ENCODE results near the gene CNKSR1. TPM values are rescaled to one million over a fixed set of nuclear protein-coding genes. Genes with fewer than 3 reads are reported as not detected.
"Not testable (repeated sequence)": the region's sequence is repeated elsewhere in the genome, so short reads cannot be mapped to it uniquely, and the experiment has no call there.

CNKSR1 gene
- total and polyA plus RNA-seq, 2 of the 13 experiments (the other 11 are each of a cell fraction or from before 2014, with no cell fraction given): 3.4 to 8.9 TPM

DNA sequence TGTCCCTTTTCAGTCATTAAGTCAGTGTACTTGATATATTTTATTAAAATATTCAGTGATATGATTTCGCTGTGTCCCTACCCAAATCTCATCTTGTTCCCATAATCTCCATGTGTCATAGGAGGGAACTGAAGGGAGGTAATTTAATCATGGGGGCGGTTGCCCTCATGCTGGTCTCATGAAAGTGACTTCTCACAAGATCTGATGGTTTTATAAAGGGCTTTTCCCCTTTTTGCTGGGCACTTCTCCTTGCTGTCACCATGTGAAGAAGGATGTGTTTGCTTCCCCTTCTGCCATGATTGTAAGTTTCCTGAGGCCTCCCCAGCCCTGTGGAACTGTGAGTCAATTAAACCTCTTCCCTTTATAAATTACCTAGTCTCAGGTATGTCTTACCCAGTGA, 53.4 kb downstream of the CNKSR1 start:
- H3K27ac ChIP-seq (ENCODE audit: extremely low read length, insufficient read depth, low read length); H3K36me3 ChIP-seq (replicated peaks in 1 of 2; ENCODE audit: control insufficient read depth in 1 of 2, insufficient read depth in 2 of 2, low read length in 2 of 2); H3K4me3 ChIP-seq (replicated peaks in 1 of 3; ENCODE audit: insufficient read depth in 1 of 3, low read depth in 2 of 3, low read length in 3 of 3); H2AFZ ChIP-seq (ENCODE audit: low read length); intact Hi-C loops (cut with micrococcal nuclease; ENCODE audit: unreplicated experiment); H3K9me3 ChIP-seq (ENCODE audit: low read length); BruUV-seq (replicated peaks); in situ Hi-C loops (cut with HindIII; ENCODE audit: extremely low pct_ligation_motif_present, low pct_unique_long_range_greater_than_20kb); CTCF ChIA-PET (ENCODE audit: low intra/inter-chr PET ratio, low total read pairs); FAIRE-seq; DNase-seq (ENCODE audit: low spot score); H3K9ac ChIP-seq (ENCODE audit: insufficient read depth, low read depth, low read length); POLR2A ChIA-PET; H4K20me1 ChIP-seq (ENCODE audit: insufficient read depth, low read length); H3K27me3 ChIP-seq (ENCODE audit: control insufficient read depth in 1 of 2, insufficient read depth in 2 of 2, low read length in 2 of 2); H3K4me2 ChIP-seq (ENCODE audit: low read depth, low read length); ATAC-seq: not testable (repeated sequence)
- H3K79me2 ChIP-seq (ENCODE audit: insufficient read depth, low read length): peaks cover 13% of the 10 kb centered on the region
- H3K4me1 ChIP-seq (ENCODE audit: insufficient read depth, low read length): peaks cover 29% of the 10 kb centered on the region
- WGBS (ENCODE audit: low lambda C conversion rate): 84% methylated on average over 2 of the region's 2 CpGs

DNA sequence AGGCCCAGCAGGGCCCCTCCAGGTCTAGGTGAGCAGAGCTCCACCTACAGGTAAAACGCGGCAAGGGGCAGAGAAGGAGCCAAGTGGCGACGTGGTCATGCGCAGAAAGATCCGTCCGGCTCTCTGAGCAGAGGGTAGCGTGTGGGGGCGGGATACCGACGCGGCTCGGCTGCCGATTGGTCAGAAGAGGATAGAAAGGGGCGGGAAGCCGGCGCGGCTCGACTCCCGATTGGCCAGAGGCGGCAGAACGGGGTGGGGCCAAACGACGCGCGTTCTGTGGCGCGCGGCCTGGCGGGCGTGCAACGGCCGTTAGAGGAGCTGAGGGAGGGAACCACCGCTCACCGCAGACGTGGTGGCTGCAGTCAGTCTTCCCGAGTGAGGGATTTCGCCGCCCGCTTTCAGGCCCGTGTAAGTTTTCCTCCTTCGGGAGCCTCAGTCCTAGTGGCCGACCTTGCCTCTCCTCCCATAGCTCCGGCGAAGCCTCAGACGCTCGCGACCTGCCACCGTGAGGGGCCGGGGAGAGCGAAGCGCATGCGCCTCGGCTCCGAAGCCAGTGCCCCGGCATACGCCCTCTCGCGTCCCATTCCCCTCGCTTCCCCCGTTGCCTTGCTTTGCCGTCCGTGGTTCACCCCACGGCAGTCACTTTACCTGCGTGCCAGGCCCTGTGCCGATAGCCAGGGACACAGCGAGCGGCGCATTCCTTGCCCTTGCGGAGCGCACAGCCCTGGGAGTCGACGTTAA, 56.8 kb downstream of the CNKSR1 start, which contains the start of gene CEP85:
CEP85 (plus strand) TSS at position 298 of the 741 bp plus-strand sequence. CDS start 5,584 bp downstream, outside the sequence.
- in situ Hi-C loops (cut with HindIII; ENCODE audit: extremely low pct_ligation_motif_present, low pct_unique_long_range_greater_than_20kb): no loop called here
- POLR2A ChIA-PET: interaction anchor here (0.6 to 3.3 kb wide), 12 partner anchors 9 to 693 kb away, joined by 3 to 50 read pairs (median 4); partner anchors contain the start of genes CNKSR1, DHDDS, PAFAH2 and SH3BGRL3
- peaks cover 46% of the 10 kb centered on the region for H3K79me2 ChIP-seq (ENCODE audit: insufficient read depth, low read length)
- 0 out of 2 replicates have a peak, but pooled peaks have one; percentile 63 for TF ChIP-seq TMF1 (CRISPR knock-in tag; IDR thresholded peaks at IDR 0.05; ENCODE audit: low read depth)
- TF ChIP-seq ZNF124 (CRISPR knock-in tag; IDR thresholded peaks at IDR 0.05): no peak
- peak; percentile 75; the same call in 1 of the 2 replicates for TF ChIP-seq ZNF839 (CRISPR knock-in tag; IDR thresholded peaks at IDR 0.05; ENCODE audit: borderline replicate concordance)
- TF ChIP-seq ZNF143 (CRISPR knock-in tag; IDR thresholded peaks at IDR 0.05): no peak
- peak; percentile 27; the same call in 1 of the 2 replicates for TF ChIP-seq AHR (CRISPR knock-in tag; IDR thresholded peaks at IDR 0.05)
- TF ChIP-seq KLF16 (CRISPR knock-in tag; IDR thresholded peaks at IDR 0.05): peak in 1 of 2 experiments; percentile 34; a peak in 2 of 4 replicates
- TF ChIP-seq MED1 (CRISPR knock-in tag; IDR thresholded peaks at IDR 0.05): no peak
- TF ChIP-seq, protein P1, sequence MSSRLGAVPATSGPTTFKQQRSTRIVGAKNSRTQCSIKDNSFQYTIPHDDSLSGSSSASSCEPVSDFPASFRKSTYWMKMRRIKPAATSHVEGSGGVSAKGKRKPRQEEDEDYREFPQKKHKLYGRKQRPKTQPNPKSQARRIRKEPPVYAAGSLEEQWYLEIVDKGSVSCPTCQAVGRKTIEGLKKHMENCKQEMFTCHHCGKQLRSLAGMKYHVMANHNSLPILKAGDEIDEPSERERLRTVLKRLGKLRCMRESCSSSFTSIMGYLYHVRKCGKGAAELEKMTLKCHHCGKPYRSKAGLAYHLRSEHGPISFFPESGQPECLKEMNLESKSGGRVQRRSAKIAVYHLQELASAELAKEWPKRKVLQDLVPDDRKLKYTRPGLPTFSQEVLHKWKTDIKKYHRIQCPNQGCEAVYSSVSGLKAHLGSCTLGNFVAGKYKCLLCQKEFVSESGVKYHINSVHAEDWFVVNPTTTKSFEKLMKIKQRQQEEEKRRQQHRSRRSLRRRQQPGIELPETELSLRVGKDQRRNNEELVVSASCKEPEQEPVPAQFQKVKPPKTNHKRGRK (CRISPR knock-in tag; IDR thresholded peaks at IDR 0.05): no peak
- TF ChIP-seq, protein P2, sequence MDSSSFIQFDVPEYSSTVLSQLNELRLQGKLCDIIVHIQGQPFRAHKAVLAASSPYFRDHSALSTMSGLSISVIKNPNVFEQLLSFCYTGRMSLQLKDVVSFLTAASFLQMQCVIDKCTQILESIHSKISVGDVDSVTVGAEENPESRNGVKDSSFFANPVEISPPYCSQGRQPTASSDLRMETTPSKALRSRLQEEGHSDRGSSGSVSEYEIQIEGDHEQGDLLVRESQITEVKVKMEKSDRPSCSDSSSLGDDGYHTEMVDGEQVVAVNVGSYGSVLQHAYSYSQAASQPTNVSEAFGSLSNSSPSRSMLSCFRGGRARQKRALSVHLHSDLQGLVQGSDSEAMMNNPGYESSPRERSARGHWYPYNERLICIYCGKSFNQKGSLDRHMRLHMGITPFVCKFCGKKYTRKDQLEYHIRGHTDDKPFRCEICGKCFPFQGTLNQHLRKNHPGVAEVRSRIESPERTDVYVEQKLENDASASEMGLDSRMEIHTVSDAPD (CRISPR knock-in tag; IDR thresholded peaks at IDR 0.05): peak; percentile 22; the same call in 1 of the 2 replicates
- TF ChIP-seq NCOA1 (CRISPR knock-in tag; IDR thresholded peaks at IDR 0.05): no peak; the same call in 1 of the 2 replicates
- TF ChIP-seq CBX1 (IDR thresholded peaks at IDR 0.05; ENCODE audit: low read depth): no peak
- TF ChIP-seq ZFAT (CRISPR knock-in tag; conservative IDR thresholded peaks at IDR 0.05): no peak
- TF ChIP-seq XRCC5 (optimal IDR thresholded peaks at IDR 0.05; ENCODE audit: low read length): peak; percentile 96

More for the DNA sequence above, 56.8 kb downstream of the CNKSR1 start, which contains the start of gene CEP85:
- peak; percentile 93 for DNase-seq (ENCODE audit: low spot score)
- Histone ChIP-seq H3K4me1 (ENCODE audit: insufficient read depth, low read length) (peaks cover 44% of the 10 kb centered on the region), H3K4me3 (replicated peaks in 1 of 3; ENCODE audit: insufficient read depth in 1 of 3, low read depth in 2 of 3, low read length in 3 of 3) (peak within 1 kb of the TSS; percentile 69 to 95 (median 84)), H3K36me3 (replicated peaks in 1 of 2; ENCODE audit: control insufficient read depth in 1 of 2, insufficient read depth in 2 of 2, low read length in 2 of 2) (no peaks in the 10 kb centered on the region), H3K4me2 (ENCODE audit: low read depth, low read length) (peak within 1 kb of the TSS; percentile 95), H4K20me1 (ENCODE audit: insufficient read depth, low read length) (no peaks in the 10 kb centered on the region), H2AFZ (ENCODE audit: low read length) (peak within 1 kb of the TSS; percentile 72), H3K27ac (ENCODE audit: extremely low read length, insufficient read depth, low read length) (peak within 1 kb of the TSS; percentile 78), H3K9ac (ENCODE audit: insufficient read depth, low read depth, low read length) (peak within 1 kb of the TSS; percentile 91), H3K9me3 (ENCODE audit: low read length) (no peaks in the 10 kb centered on the region), H3K27me3 (ENCODE audit: control insufficient read depth in 1 of 2, insufficient read depth in 2 of 2, low read length in 2 of 2) (no peaks in the 10 kb centered on the region; a peak in 1 of 5 replicates)
- TSS peak; percentile 70 for BruUV-seq (replicated peaks)
- peak; percentile 90 for FAIRE-seq
- ATAC-seq: peak; percentile 95
- under 1% methylated on average over 36 of the region's 73 CpGs for WGBS (ENCODE audit: low lambda C conversion rate)
- intact Hi-C loops (cut with micrococcal nuclease; ENCODE audit: unreplicated experiment): loop anchor here (1.0 to 2.0 kb wide), 3 partner anchors 9 to 65 kb away; partner anchors contain the start of genes C1orf232, CATSPER4 and ZNF593
- CTCF ChIA-PET (ENCODE audit: low intra/inter-chr PET ratio, low total read pairs): interaction anchor here (1.5 to 1.7 kb wide), 2 partner anchors 64 to 70 kb away, joined by 6 to 11 read pairs; partner anchors contain the start of genes C1orf232 and ZNF593

Measured in HepG2 (cell line).